HL-60/S4 (cell line): ENCODE results near the gene RALGDS.

Experiments
- in situ Hi-C: fragments of 300-500 bp; cut with MboI; formaldehyde crosslinking; loops from 2 replicates; pipeline ENCODE4 v1.14.3; 2022; ENCODE audit warnings: low sequenced_read_pairs

RALGDS gene

DNA sequence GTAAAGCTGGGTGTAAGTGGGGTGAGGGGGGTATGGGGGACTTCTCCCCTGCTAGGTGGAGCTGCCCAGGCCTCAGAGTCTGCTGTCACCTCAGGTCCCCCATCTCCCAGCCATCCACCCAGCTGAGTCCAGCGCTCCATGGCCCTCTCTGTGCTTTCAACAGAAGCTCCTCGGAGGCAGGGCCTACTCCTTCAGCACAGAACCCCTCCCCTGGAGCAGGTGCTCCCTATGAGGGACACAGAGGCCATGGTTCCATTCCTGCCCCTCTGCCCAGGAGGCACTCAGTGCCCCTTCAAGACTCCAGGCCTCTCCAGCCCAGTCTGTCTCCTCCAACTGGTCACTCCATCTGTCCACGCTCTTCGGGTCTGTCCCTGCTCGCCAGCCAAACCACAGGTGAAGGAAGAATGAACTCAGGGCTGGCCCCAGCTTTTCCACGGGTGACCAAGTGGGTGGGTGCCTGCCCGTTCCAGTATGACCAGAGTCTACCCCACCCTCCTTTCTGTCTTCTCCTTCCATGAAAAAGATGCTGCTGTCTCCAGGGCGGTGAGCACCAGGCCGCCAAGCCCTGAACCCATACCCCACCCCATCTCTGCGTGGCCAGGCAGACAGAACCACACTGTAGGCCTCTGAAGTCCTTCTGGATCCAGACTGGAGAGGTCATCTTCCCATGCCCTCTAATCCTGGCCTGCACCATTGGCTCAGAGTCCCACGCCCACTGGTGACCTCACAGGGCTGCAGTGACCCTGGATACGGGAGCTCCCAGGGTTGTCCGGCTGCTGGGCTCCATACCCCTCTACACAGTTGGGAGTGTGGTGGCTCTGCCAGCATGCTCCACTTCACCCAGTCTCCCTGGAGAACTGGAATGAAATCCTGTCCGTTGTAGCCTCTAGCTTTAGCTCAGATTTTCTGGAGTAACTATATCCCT is 30.8 kb upstream of the RALGDS start:
- in situ Hi-C loops = no loop called here

DNA sequence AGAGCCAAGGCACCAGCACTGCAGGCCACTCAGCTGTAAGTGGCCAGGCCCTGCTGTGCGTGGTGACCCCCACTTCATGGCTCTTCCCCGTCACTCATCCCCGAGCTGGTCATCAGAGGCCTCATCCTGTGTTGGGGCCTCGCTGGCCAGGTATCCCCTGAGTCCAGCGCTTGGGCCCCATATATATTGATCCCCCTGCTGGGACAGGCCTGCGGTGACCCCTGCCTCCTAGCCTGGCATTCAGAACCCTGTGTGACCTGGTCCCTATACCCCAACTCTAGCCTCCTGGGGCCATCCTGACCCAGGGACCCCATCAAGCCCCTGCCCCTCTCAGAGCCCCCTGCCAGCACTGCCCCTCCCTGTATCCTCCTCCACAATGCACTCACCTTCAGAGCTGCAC is 30.0 kb upstream of the RALGDS start:
- in situ Hi-C loops = no loop called here

DNA sequence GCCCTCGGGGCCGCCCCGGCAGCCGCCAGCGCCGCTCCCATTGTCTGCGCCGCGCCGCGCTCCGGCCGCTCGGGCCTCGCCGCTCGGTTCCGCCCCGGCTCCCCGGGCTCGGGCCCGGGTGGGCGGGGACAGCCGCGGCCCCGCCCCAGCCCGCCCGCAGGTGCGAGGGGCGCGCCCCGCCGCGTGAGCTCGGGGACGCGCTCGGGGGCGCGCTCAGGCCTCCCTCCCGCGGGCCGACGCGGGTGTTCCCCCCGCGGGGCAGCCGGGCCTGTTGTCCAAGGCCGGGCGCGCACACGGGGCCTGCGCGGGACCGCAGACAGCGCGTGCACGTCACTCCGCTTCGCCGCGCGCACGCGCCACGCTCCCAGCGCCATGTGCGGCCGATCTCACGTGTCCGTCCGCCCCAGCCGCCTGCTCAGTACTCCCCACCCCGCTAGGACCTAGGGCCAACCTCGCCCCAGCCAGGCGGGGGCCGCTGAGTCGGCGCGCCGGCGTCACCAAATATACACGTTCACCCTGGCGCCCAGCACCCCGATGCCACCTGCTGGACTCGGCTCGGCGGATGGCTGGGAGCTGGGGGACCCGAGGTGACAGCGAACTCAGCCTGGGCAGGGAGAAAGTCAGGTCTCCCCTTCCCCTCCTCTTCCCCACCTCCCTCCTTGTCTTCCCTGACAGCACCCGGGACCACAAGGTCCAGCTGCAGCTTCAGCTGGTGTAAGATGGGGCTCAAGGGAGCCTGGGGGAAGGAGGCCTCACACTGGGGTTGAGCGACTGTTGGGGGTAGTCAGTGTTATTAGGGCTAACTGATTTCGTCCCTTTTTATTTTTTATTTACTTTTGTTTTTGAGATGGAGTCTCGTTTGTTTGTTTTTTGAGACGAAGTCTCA is 28.3 kb upstream of the RALGDS start:
- in situ Hi-C loops = loop anchor here (5.0 to 10.0 kb wide), 2 partner anchors 47 to 105 kb away; no protein-coding TSS in a partner anchor

DNA sequence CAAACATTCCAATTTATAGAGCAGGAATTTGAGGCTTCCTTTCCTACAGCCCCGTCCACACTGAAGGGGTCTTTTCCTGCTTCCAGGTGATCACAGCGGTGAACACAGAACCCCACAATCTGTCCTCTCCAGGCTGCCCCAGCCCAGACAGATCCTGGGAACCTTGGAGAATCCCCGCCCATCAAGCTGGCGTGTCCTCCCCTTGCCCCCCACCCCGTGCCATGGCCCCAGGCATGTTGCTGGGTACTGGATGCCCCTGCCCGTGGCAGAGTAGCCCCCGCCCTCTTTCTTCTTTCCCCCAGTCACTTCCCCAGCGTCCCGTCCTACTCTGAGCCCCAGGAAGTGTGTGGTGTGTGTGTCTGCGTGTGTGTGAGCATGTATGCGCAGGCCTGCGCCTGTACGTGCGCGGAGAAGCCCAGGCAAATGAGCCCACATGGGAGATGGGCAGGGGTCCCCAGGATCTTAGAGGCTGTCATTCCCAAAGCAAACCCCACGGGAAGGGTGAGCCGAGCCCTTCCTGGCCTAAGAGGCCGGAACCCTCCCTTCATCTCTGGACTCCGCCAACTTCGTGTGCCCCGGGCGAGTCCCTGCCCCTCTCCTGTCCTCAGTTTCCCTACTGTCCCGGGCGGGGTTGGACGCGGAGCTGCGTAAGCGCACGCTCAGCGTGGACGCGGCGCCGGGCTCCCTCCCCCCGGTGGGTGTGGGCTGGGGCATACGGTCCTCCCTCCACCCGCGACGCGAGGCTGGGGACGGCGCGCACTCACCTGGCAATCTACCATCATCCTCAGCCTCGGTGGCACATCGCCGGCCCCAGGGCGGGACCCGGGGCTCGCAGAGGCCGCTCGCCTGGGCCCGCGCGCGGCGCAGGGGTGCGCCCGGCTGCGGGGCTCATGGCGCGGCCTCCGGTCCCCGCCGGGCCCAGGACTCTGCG is 27.4 kb upstream of the RALGDS start:
- in situ Hi-C loops = loop anchor here (5.0 to 10.0 kb wide), 2 partner anchors 46 to 104 kb away; no protein-coding TSS in a partner anchor

DNA sequence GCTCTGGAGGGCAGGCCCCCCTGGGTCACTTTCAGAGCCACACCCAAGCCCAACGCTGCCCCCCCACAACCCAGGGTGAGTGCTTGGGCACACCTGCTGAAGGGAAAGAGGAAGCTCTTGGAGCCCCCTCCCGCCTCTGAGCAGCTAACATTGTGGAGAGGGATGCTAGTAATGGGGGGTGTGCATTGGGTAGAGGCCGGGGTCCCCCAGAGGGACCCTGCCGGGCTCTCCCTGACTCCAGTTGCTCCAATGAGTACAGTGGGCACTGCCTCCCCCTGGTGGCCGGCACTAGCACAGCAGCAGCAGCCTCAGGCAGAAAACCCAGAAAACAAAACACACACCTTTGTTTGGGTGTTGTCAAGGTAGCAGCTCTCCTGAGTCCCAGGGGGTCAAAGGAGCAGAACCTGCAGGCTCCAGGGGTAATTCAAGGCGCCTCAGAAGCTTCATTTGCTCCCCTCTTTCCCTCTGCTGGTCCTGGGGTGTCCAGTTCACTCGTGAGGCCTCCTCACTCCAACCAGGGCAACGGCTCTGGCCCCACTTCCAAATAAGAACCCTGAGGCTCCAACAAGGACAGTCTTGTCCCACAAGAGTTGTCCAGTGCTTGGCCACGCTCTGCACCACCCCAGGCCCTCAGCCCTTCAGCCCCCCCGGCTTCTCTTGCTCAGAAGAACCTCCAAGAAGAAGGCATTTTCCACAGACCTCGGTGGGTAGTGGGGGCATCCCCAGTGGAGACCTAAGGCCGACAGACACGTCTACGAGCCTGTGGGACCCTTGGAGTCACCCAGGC is 26.6 kb upstream of the RALGDS start:
- in situ Hi-C loops = loop anchor here (5.0 to 10.0 kb wide), 2 partner anchors 45 to 103 kb away; no protein-coding TSS in a partner anchor

DNA sequence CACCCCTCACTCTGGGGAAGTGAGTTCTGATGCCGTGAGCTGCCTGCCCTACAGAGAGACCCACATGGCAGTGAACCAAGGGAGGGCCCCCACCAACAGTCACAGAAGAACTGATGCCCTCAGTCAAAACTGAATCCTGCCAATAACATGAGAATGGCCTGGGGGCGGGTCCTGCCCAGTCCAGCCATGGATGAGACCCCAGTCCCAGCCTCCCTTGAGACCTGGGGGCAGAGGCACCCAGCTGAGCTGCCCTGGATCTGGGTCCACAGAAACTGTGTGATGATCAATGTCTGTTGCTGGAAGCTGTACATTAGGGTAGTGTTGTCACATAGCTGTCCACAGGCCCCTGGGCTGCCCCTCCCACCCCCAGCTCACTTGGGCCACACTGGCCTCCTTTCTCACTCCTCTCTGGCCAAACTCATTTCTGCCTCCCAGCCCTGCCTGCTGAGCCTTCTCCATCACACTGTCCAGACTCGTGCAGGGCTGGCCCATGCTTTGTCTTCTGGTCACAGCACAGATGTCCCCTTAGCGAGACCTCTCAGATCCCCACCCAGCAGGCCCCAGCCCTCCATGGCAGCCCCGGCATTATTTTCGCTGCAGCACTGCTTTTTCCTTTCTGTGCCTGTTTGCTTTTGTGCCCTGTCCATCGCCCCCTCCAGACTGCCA is 25.8 kb upstream of the RALGDS start:
- in situ Hi-C loops = loop anchor here (5.0 to 10.0 kb wide), 2 partner anchors 45 to 102 kb away; no protein-coding TSS in a partner anchor

DNA sequence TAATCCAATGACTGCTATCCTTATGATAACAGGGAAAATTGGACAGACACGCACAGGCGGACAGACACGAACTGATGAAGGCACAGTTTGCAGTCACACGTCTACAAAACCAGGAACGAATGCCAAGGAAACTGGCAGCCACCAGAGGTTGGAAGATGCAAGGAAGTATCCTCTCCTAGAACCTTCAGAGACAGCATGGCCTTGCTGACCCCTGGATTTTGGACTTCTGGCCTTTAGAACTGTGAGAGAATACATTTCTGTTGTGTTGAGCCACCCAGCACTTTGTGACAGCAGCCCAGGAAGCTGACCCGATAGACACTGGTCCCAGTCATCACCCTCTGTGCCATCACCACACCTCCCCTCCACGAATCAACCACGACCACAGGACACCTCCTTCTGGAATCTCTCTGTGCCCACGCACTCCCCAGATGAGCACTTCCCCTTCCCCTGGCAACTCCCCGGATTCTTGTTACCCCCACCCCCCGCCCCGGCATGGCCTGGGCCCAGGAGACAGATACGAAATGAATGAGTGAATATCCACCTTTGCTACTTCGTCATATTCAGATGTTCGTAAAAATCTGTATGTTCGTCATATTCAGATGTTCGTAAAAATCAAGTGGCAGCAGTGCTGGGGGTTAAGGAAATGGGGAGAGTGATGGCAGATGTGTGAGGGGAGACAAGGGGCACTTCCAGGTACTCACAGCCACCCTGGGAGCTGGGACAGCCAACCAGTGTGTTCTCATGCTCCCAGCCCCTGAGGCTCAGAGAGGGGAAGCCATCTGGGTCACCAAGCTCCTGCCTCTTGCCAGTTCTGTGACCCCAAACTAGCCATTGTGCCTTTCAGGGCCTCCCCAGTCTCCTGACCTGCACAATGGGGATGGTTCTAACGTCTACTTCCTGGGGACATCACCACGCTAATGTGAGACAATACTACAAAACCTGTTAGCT is 24.1 kb upstream of the RALGDS start:
- in situ Hi-C loops = loop anchor here (5.0 to 10.0 kb wide), 2 partner anchors 43 to 100 kb away; no protein-coding TSS in a partner anchor

DNA sequence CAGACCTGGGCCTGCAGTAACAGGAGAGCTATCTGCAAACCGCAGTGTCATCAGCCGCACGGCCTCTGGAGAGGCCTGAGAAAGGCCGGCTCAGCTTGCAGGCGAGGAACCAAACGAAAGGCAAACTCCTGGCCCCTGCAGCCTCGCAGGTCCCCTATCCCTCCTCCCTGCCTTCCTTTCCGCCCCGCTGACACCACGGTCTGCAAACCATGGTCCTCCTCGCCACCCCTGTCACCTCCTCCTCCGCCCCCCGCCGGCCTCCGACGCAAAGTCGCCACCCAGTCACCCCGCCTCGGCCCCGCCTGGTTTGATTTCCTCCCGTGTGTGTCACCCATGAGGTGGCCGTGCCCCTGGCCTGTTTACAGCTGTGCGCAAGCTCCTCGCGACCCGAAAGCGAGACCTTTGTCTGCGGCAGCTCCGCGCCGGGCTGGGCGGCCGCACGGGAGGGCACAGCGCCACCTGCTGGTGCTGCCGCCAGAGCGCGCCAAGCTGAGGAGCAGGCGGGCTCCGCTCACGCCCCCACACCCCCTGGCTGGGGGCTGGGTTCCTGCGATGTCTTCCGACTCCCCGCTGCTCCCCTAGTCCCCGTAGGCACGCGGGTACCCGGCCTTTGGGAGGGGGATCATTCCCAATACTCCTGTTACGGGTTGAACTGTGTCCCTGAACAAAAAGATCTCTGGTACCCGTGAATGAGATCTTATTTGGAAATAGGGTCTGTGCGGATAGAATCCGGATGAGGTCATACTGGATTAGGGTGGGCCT is 23.3 kb upstream of the RALGDS start:
- in situ Hi-C loops = loop anchor here (10.0 kb wide), 1 partner anchor 100 kb away; no protein-coding TSS in a partner anchor

DNA sequence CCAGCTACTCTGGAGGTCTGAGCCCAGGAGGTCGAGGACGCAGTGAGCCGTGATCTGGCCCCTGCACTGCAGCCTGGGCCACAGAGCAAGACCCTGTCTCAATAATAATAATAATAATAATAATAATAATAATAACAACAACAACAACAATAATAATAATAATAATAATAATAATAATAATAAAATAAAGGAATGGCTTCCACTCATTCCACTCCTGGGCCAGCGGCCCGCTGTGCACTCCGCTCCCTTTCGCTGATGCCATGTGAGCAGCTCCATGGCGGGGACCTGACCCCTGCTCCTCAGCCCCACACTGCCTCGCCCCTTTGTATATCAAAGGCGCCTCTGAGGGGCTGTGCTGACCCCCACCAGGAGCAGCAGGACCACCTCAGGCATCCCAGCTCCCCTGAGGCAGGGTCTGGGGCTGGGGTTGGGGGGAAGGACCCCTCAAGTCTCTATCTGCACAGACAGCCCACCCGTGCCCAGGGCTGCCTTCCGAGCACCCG is 22.6 kb upstream of the RALGDS start:
- in situ Hi-C loops = loop anchor here (10.0 kb wide), 1 partner anchor 99 kb away; no protein-coding TSS in a partner anchor

DNA sequence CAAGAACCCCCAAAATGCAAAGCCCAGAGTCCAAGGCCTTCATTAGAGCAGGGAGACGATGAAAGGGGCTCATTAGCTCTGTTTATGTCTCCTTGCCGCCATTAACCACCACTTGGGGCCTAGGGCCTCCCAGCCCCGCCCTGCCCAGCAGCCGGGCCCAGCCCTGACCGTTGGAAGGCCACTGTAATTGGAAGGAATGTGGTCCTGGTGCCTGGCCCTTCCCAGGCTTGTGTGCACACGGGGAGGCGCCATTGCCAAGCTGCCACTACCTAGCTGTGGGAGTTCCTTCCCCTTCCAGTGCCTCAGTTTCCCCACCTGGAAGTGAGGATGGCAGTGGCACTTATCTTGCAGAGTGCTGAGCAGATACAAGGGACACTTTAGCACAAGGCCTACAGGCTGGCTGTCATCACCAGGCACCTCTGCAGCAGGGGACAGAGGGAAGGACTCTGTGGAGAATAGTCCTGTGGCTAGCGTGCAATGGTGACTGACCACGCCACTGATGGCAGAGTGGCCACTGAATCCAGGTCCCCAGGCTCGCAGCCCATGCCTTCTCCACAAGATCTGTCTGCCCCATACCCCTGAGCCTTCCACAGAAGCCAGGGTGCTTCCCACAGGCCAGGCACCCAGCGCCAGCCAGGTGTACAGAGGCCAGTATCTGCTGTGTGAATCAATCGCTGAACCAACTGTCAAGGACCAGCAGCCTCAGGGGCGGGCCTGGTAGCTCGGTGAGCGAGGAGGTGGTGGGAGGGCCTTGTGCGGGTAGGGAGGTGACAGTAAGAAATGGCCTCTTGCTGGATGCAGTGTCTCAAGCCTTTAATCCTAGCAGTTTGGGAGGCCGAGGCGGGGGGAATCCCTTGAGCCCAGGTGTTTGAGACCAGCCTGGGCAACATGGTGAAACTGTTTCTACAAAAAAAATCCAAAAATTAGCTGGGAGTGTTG is 21.9 kb upstream of the RALGDS start:
- in situ Hi-C loops = loop anchor here (10.0 kb wide), 1 partner anchor 98 kb away; no protein-coding TSS in a partner anchor

DNA sequence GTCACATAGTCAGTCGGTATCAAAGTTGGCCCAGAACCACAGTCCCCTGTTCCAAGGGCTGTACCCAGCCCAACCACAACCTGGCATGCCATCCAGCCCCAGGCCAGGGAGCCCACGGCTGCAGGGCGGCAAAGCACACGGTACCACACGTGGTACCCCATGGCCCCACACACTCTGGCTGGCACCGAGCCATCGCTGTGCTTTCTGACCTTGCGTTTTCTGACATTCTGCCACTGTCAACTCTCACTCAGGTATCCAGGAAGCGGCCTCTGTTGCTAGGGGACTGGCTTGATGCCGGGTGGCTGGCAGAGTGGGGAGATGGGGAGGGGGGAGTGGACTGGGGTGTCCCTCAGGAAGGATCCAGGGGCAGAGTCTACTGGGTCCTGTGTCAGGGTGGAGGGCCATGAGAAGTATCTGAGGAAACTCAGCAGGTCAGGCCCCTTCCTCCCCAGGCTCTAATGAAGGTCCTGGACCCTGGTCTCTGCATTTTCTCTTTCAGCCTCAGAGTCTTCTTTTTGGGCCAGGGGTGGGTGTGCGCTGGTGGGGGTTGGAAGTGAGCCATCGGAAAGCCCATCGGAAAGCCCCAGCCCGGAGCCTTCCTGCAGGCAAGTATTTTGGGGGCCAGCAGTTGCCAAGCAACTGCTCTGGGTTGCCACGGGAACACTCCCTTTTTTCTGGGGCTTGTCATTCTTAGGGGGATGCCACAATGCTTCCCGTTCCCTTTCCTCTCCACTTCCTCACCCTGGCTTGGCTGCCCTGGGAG is 21.0 kb upstream of the RALGDS start:
- in situ Hi-C loops = loop anchor here (10.0 kb wide), 1 partner anchor 97 kb away; no protein-coding TSS in a partner anchor

DNA sequence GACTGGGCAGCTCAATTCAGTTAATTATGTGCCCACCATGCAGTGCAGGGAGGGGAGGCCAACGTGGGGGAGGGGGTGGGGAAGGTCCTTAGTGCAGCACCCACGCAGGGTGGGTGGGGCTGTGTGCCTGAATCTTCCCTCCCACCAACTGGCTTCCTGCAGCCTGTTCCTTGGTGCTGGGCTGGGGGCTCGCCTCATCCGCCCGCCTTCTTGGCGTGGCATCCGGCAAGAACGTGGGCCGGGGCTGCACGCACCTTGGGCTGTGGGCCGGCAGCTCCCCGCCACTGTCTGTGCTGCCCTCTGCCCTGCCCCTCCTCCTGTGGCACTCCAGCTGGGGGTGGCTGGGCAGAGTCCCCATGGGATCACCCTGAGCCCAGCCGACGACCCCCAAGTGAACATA is 19.6 kb upstream of the RALGDS start:
- in situ Hi-C loops = loop anchor here (10.0 kb wide), 1 partner anchor 96 kb away; no protein-coding TSS in a partner anchor

DNA sequence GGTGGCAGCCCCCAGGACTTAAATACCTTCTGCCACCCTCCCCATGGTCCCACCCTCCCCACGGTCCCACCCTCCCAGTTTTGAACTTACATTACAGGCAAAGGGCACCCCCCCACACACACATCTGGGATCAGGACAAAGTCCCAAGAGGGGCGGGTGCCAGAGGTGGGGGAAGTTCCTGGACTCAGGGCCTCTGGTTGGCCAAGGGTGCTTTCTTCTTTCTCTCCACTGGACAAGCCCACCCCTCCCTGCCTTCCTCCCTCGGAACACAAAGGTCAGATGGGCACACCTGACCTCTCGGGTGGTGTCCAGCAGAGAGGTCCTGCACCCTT is 19.1 kb upstream of the RALGDS start:
- in situ Hi-C loops = loop anchor here (10.0 kb wide), 1 partner anchor 95 kb away; no protein-coding TSS in a partner anchor
